Measurements from ENCODE around the gene EFCAB14.

GRCh38 chr1:46684670-46685069 lies 34.2 kb downstream of the EFCAB14 start:
- no peak for TF ChIP-seq CTCF (IDR thresholded peaks at IDR 0.05)
- no peak for TF ChIP-seq REST (IDR thresholded peaks at IDR 0.05; ENCODE audit: insufficient read depth in 1 of 2, low read depth in 2 of 2, low read length in 1 of 2)
- TF ChIP-seq SIN3A (IDR thresholded peaks at IDR 0.05; ENCODE audit: borderline replicate concordance, insufficient read depth, low read depth, low read length) = no peak
- no peak for TF ChIP-seq TCF7L2 (IDR thresholded peaks at IDR 0.05; ENCODE audit: low read depth, low read length)
- no peak for TF ChIP-seq POLR2AphosphoS5 (IDR thresholded peaks at IDR 0.05; ENCODE audit: low read depth, low read length)

All from Panc1 (cell line).